ENCODE data around the gene ZBTB42. TPM values are rescaled to one million over a fixed set of nuclear protein-coding genes. Genes with fewer than 3 reads are reported as not detected.

The ZBTB42 gene
- polyA plus RNA-seq, 3 donors, result 0.49 to 1.0 (median 0.68) TPM

- Mint-ChIP-seq H3K36me3 (peaks cover 8 to 48% of the 10 kb centered on the region in 2 donors), H3K27ac (peak overlapping the region in 1 of 7 donors; percentile 31), H3K9me3 (peaks cover 0 to 2% (median 0%) of the 10 kb centered on the region in 7 donors), H3K4me3 (no peak overlapping the region), H3K4me1 (no peaks in the 10 kb centered on the region), H3K27me3 (ENCODE audit: low read depth in 3 of 3) (no peaks in the 10 kb centered on the region)
- Histone ChIP-seq H2AFZ (ENCODE audit: insufficient read depth, low read depth, low read length, poor library complexity, severe bottlenecking) (no peak overlapping the region), H3K9ac (ENCODE audit: insufficient read depth, low read length, poor library complexity, severe bottlenecking) (no peak overlapping the region), H3K4me3 (replicated peaks in 1 of 3; ENCODE audit: low read depth in 2 of 3, low read length in 3 of 3) (no peak overlapping the region), H3K4me2 (replicated peaks; ENCODE audit: extremely low read depth, low read length, poor library complexity, severe bottlenecking) (no peak overlapping the region), H4K20me1 (ENCODE audit: insufficient read depth, low read length) (peaks cover 95% of the 10 kb centered on the region), H3K27me3 (ENCODE audit: control insufficient read depth in 2 of 2, insufficient read depth in 2 of 2, low read length in 2 of 2) (no peaks in the 10 kb centered on the region), H3K9me3 (replicated peaks in 1 of 2; ENCODE audit: control insufficient read depth in 1 of 2, insufficient read depth in 1 of 2, low read length in 2 of 2) (no peaks in the 10 kb centered on the region), H3K4me1 (ENCODE audit: control insufficient read depth in 1 of 2, insufficient read depth in 2 of 2, low read length in 2 of 2) (no peaks in the 10 kb centered on the region), H3K36me3 (replicated peaks in 1 of 2; ENCODE audit: control insufficient read depth in 1 of 2, insufficient read depth in 2 of 2, low read length in 2 of 2) (peaks cover 42 to 71% of the 10 kb centered on the region in 2 donors), H3K27ac (ENCODE audit: low read depth in 1 of 2, low read length in 2 of 2) (no peak overlapping the region), H3K79me2 (ENCODE audit: insufficient read depth, low read length) (peaks cover 4% of the 10 kb centered on the region)
- WGBS (ENCODE audit: insufficient coverage), result 95% methylated on average over 14 of the region's 15 CpGs
- no peak for TF ChIP-seq CTCF (IDR thresholded peaks at IDR 0.05)
- DNase-seq, result no peak
- intact Hi-C loops (cut with micrococcal nuclease), result no loop called here
Measured at GRCh38 chr14:104778694-104779331, 22.1 kb upstream of the ZBTB42 start.

GRCh38 chr14:104779776-104780512 is 21.0 kb upstream of the ZBTB42 start:
- Mint-ChIP-seq H3K4me1 (no peaks in the 10 kb centered on the region), H3K4me3 (no peak overlapping the region), H3K27ac (no peak overlapping the region), H3K27me3 (ENCODE audit: low read depth in 3 of 3) (no peaks in the 10 kb centered on the region), H3K36me3 (peaks cover 7 to 39% of the 10 kb centered on the region in 2 donors), H3K9me3 (peaks cover 0 to 2% (median 0%) of the 10 kb centered on the region in 7 donors)
- no peaks in the 10 kb centered on the region for H3K27me3 ChIP-seq (ENCODE audit: control insufficient read depth in 2 of 2, insufficient read depth in 2 of 2, low read length in 2 of 2)
- H3K9ac ChIP-seq (ENCODE audit: insufficient read depth, low read length, poor library complexity, severe bottlenecking), result no peak overlapping the region
- no peak for DNase-seq
- H3K4me2 ChIP-seq (replicated peaks; ENCODE audit: extremely low read depth, low read length, poor library complexity, severe bottlenecking), result no peak overlapping the region
- no peak overlapping the region for H2AFZ ChIP-seq (ENCODE audit: insufficient read depth, low read depth, low read length, poor library complexity, severe bottlenecking)
- intact Hi-C loops (cut with micrococcal nuclease), result no loop called here
- peaks cover 40 to 60% of the 10 kb centered on the region in 2 donors for H3K36me3 ChIP-seq (replicated peaks in 1 of 2; ENCODE audit: control insufficient read depth in 1 of 2, insufficient read depth in 2 of 2, low read length in 2 of 2)
- H3K27ac ChIP-seq (ENCODE audit: low read depth in 1 of 2, low read length in 2 of 2), result no peak overlapping the region
- no peak overlapping the region for H3K4me3 ChIP-seq (replicated peaks in 1 of 3; ENCODE audit: low read depth in 2 of 3, low read length in 3 of 3)
- peaks cover 96% of the 10 kb centered on the region for H4K20me1 ChIP-seq (ENCODE audit: insufficient read depth, low read length)
- no peaks in the 10 kb centered on the region for H3K9me3 ChIP-seq (replicated peaks in 1 of 2; ENCODE audit: control insufficient read depth in 1 of 2, insufficient read depth in 1 of 2, low read length in 2 of 2)
- peaks cover 14% of the 10 kb centered on the region for H3K79me2 ChIP-seq (ENCODE audit: insufficient read depth, low read length)
- no peak for TF ChIP-seq CTCF (IDR thresholded peaks at IDR 0.05)
- no peaks in the 10 kb centered on the region for H3K4me1 ChIP-seq (ENCODE audit: control insufficient read depth in 1 of 2, insufficient read depth in 2 of 2, low read length in 2 of 2)
- WGBS (ENCODE audit: insufficient coverage), result 92% methylated on average over 30 of the region's 32 CpGs

All from CD14-positive monocyte (primary cell).